Measurements from ENCODE around the gene GPR78.

The GPR78 gene

DNA sequence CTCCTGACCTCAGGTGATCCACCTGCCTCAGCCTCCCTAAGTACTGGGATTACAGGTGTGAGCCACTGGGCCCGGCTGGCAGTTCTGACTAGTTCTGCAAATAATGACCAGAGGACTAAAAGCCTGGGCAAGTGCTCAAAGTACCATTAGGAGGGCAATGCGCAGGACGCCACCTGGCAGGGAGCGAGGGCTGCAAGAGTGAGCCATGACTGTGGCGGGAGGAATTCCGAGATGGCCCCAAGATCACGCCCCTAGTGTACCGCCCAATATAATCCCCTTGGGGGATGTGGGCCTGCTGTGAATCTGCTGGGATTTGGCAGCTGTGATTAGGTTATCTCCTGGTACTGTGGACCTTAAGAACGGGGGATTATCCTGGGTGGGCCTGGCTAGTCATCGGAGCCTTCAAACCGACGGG lies 26.2 kb upstream of the GPR78 start:
- no peaks in the 10 kb centered on the region for H3K4me1 Mint-ChIP-seq
- H3K9me3 Mint-ChIP-seq, result no peaks in the 10 kb centered on the region
- no peak overlapping the region for H3K4me3 Mint-ChIP-seq
- no peaks in the 10 kb centered on the region for H3K27me3 Mint-ChIP-seq
- H3K27ac Mint-ChIP-seq, result no peak overlapping the region
- DNase-seq, result no peak
- no peak for ATAC-seq

DNA sequence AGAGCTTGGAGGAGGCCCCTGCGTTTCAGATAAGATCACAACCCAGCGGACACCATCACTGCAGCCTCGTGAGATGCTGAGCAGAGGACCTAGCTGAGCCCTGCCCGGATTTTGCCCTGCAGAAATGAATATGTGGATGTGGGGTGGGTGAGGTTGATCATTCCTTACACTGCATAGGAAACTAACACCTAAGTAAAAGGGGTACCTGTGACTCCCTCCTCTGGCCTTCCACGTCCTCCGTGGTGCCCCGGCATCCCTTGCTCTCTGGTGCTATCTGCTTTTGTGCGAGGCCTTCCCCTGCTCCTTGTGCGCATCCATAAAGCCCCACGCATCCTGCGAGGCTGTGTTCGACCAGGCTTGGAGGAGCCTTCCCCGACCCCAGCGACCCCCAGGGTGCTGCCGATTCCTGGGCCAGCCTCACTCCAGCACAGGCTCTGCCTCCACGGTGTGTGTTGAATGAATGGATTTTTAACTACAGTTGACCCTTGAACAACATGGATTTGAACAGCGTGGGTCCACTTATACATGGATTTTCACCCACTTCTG lies 25.6 kb upstream of the GPR78 start:
- Mint-ChIP-seq H3K4me3 (no peak overlapping the region), H3K9me3 (no peaks in the 10 kb centered on the region), H3K27me3 (no peaks in the 10 kb centered on the region), H3K4me1 (no peaks in the 10 kb centered on the region), H3K27ac (no peak overlapping the region)
- ATAC-seq (no peak), DNase-seq (no peak)

DNA sequence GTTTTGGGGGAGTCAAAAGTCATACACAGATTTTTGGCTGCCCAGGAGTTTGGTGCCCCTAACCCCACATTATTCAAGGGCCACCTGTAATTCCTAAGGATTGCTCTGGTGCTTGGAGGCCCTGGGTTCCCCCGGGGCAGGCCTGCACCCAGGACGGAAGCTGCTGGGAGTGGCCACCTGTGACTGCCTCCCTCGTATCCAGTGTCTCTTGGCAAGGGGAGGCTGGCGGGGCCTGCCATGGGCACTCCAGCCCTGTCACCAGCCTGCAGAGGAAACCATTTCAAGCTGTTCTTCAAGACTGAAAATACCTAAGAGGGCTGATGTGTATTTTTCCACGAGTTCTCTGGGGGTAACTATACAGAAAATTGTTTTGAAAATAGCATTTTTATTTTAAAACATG lies 24.5 kb upstream of the GPR78 start:
- no peaks in the 10 kb centered on the region for H3K4me1 Mint-ChIP-seq
- H3K27me3 Mint-ChIP-seq, result no peaks in the 10 kb centered on the region
- no peak overlapping the region for H3K27ac Mint-ChIP-seq
- H3K9me3 Mint-ChIP-seq, result no peaks in the 10 kb centered on the region
- DNase-seq, result no peak
- H3K4me3 Mint-ChIP-seq, result no peak overlapping the region
- no peak for ATAC-seq

DNA sequence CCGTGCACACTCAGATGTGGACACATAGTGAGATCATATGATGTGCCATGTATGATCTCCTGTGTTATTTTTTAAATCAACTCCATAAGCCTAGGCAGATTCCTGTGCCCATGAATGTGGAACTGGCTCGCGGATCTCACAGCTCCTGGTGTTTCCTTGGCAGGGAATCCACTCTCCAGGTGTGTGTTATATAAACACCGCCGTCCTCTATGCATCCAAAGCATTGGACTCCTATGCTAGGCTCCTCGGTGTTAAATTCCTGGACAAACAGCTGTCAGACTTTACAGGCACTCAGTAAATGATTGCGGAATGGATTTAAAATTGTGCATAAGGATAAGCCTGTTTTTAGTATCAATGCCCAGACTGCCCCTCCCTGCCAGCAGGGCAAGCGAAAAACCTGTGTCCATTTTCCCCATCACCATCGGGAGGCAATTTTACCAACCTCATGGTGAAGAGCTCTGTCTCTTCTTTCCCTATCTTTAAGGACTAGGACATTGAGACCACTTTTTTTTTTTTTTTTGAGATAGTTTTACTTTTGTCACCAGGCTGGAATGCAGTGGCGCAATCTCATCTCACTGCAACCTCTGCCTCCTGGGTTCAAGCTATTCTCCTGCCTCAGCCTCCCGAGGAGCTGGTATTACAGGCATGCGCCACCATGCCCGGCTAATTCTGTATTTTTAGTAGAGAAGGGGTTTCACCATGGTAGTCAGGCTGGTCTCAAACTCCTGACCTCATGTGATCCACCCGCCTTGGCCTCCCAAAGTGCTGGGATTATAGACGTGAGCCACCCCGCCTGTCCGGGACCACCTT lies 23.6 kb upstream of the GPR78 start:
- ATAC-seq, result no peak
- H3K27ac Mint-ChIP-seq, result no peak overlapping the region
- no peaks in the 10 kb centered on the region for H3K4me1 Mint-ChIP-seq
- no peak for DNase-seq
- H3K4me3 Mint-ChIP-seq, result no peak overlapping the region
- no peaks in the 10 kb centered on the region for H3K9me3 Mint-ChIP-seq
- H3K27me3 Mint-ChIP-seq, result peaks cover 5% of the 10 kb centered on the region

DNA sequence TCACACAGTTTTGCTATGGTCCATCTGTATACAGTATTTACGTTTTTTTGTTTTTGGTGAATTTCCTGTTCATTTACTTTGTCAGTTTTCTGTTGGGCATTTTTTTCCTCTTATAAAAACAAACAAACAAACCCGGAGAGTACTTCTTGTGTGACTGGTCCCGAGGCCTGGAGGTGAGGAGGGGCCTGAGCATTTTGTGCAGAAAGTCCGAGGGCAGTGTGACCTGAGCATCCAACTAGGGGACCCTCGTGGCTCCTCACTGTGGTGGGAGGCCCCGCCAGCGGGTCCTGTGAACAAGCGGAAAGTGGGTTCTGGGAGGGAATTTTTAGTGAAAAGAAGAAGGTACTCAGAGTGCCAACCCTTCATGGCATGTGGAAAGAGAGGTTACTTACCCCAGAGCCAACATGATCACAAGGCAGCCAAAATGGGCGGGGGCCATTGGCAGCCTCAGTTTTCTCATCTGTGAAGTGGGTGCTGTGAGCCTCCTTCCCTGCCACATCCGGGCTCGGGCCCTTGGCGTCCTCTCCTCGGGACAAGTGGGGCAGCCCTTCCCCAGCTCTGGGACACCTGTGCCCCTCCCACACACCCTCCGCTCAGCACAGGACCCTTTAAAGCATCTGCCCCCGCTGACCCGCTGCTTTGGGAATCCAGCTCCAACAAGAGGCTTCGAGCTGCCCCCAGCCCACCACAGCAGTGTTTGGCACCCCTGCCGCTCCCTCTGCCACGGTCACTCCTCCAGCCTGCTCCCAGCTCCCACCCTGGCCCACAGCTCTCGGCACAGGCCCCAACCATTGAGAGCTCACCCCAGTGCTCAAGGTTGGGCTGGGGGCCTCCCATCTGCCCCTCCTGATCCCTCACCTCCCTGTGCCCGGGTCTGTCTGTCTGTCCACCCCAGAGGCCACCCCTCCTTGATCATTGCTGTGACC lies 22.8 kb upstream of the GPR78 start:
- ATAC-seq, result no peak
- DNase-seq, result no peak
- H3K27me3 Mint-ChIP-seq, result peaks cover 11% of the 10 kb centered on the region
- H3K9me3 Mint-ChIP-seq, result no peaks in the 10 kb centered on the region
- H3K4me3 Mint-ChIP-seq, result no peak overlapping the region
- H3K27ac Mint-ChIP-seq, result no peak overlapping the region
- no peaks in the 10 kb centered on the region for H3K4me1 Mint-ChIP-seq

DNA sequence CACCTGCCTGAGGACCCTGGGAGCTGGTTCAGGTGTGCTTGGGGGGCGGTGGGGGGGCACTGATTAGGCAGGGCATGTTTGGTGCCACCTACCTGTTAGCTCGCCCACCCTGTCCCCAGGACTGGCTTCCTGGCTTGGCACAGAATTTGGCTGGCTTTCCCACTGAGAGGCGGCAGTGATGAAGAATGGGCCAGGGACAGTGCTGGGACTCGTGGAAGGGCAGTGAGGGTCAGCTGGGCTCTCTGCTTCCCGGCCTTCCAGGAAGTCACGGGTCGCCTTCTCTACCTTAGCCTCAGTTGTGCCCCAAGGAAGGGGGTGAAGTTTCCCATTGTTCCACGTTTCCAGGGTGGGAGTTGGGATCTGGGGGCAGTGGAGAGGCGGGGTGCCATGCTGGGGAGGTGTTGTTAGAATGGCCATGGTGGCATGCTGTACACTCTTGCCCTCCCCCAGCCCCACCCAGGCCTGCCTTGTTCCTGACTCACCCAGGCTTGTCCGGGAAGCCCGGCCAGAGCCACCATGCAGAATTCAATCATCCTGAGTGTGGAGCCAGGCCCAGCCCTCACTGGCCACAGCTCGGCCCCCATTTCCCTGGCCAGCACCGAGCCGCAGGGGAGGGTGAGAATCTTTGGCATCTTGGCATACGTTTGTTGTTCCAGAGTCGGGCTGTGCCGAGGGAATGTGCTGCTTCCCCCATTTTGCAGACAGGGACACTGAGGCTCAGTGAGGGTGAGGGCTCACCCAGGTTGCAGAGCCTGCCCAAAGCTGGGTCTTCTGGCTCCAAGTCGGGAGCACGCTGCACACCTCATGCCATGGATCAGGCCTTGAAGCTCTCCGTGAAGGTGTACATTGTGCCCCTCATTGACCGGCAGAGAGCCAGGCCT lies 21.9 kb upstream of the GPR78 start:
- Mint-ChIP-seq H3K27ac (no peak overlapping the region), H3K9me3 (no peaks in the 10 kb centered on the region), H3K4me1 (no peaks in the 10 kb centered on the region), H3K27me3 (peaks cover 11% of the 10 kb centered on the region), H3K4me3 (no peak overlapping the region)
- ATAC-seq (no peak), DNase-seq (no peak)

DNA sequence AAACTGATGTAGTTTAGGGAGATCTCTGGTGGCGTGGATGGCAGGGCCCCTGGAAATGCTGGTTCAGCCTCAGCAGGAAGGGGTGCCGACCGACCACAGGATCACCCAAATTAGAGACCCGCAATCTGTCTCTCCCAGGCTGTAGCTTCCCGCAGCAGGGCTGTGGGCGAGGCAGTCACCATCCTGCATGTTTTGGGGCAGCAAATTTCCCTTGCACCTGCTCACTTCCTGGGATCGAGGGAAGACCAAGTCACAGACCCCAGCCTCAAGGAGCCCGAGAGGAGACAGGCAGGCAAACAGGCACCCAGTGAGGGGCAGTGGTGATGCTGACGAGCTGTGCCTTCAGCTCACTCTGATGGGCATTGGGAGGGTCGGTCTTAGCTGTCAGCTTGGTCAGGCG lies 21.2 kb upstream of the GPR78 start:
- no peak overlapping the region for H3K4me3 Mint-ChIP-seq
- H3K27me3 Mint-ChIP-seq, result peaks cover 11% of the 10 kb centered on the region
- ATAC-seq (no peak), DNase-seq (no peak)
- H3K4me1 Mint-ChIP-seq, result no peaks in the 10 kb centered on the region
- no peak overlapping the region for H3K27ac Mint-ChIP-seq
- no peaks in the 10 kb centered on the region for H3K9me3 Mint-ChIP-seq

DNA sequence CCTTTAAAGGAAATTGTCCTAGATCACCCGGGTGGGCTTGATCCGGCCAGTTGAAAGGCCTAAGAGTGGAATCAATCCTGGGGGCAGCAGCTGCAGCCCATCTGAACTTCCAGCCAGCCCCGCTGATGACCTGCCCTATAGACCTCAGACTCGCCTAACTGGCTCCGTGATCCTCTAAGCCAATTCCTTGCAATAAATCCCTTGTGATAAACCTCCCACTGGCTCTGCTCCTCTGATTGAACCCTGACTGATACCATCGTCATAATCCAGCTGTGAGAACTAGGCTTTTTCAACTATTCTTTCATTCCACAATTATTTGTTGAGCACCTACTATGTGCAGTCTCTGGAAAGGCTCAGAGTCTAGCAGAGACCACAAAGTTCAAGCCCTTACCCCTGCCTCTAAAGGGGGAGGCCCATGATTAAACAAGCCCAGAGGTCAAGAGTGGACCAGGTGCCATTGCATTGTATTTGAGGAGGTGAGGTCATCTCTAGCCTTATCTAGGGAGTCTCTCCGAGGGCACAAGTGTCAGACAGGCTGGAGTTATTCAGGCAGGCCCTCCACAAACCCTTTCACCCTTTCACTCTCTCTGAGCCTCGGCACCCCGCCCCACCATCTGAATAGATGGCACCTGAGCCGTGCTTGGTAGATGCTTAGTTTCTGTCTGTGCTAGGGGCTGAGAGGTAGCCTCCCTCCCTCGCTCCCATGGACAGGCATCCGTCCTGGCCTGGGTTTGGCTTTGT lies 20.5 kb upstream of the GPR78 start:
- DNase-seq (no peak), ATAC-seq (no peak)
- Mint-ChIP-seq H3K9me3 (no peaks in the 10 kb centered on the region), H3K4me1 (no peaks in the 10 kb centered on the region), H3K27ac (no peak overlapping the region), H3K27me3 (peaks cover 11% of the 10 kb centered on the region), H3K4me3 (no peak overlapping the region)

DNA sequence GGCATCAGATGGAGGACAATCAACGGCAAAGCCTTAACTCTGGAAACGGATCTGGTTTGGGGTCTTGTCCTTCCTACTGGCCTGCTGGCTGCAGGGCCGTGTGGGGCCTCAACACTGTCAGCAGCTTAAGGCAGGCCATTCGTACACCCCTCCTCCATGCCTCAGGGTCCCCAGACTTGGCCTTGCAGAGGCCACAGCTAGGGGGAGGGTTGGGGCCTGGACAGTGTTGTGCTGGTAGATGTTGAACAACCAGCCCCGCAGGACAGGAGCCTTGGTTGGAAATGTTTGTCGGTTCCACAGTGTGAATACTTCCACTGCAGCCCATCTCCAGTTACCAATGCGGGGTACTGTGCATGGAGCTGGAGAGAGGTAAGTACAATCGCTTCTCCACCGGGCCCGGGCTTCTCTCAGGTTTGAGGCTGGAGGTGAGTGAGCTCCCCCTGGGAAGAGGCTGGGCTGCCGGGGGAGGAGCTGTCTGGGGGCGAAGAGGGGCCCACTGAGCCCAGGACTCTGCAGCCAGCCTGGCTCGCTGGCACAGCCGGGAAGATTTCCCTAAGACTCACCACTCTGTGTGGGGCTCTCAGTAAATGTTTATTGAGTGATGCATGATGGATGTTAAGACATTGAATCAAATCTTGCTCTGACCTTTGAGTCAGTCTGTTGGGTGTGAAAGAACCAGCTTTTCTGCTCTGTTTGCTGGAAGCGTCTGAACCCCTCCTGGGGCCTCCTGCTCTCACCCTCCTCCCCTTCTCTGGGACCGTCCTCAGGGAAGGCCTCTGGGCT lies 19.7 kb upstream of the GPR78 start:
- no peak for DNase-seq
- peaks cover 11% of the 10 kb centered on the region for H3K27me3 Mint-ChIP-seq
- no peak for ATAC-seq
- no peak overlapping the region for H3K4me3 Mint-ChIP-seq
- H3K4me1 Mint-ChIP-seq, result no peaks in the 10 kb centered on the region
- no peak overlapping the region for H3K27ac Mint-ChIP-seq
- no peaks in the 10 kb centered on the region for H3K9me3 Mint-ChIP-seq

DNA sequence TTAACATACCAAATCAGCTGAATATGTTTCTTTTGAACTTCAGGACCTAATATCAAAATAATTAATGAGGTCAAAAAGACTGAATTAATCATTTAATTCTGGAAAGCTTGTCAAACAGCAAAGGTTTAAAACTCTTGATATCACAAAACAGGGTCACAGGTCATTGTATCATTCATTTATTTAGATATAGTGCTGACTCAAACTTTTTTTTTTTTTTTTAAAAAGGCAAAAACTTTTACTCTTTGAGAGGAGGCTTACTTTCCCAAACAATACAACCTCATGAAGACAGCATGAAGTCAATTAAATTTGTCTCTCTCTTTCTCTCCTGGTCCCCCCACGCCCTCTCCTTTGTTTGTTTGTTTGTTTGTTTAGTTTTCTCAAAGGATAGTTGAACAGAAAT lies 15.6 kb upstream of the GPR78 start:
- Mint-ChIP-seq H3K4me1 (no peaks in the 10 kb centered on the region), H3K4me3 (no peak overlapping the region), H3K27ac (no peak overlapping the region), H3K27me3 (peaks cover 23% of the 10 kb centered on the region), H3K9me3 (no peaks in the 10 kb centered on the region)
- no peak for DNase-seq
- no peak for ATAC-seq

DNA sequence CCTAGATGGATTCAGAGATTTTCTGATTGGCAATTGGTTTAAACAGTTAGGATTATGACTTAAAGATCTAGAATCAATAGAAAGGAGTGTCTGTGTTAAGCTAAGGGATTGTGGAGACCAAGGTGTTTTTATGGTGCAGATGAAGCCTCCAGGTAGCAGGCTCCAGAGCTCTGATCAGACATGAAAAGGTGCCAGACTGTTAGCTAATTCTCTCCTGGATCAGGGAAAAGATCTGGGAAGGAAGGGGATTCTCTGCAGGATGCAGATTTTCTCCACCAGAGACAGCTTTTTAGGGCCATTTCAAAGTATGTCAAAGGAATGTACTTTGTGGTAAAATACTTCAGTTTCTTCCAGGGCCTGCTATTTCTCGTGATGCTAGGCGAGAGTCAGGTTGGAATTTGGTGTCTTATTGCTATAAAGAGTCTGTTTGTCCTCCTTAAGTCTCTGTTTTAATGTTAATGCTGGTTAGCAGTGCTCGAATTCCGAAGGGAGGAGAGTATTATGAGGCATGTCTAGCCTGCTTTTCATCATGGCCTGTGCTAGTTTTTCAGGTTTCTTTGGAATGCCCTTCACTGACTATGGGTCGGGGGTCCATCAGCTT lies 12.0 kb upstream of the GPR78 start:
- Mint-ChIP-seq H3K4me1 (no peaks in the 10 kb centered on the region), H3K27ac (no peak overlapping the region), H3K4me3 (no peak overlapping the region), H3K27me3 (peaks cover 11% of the 10 kb centered on the region), H3K9me3 (no peaks in the 10 kb centered on the region)
- ATAC-seq, result no peak
- no peak for DNase-seq

DNA sequence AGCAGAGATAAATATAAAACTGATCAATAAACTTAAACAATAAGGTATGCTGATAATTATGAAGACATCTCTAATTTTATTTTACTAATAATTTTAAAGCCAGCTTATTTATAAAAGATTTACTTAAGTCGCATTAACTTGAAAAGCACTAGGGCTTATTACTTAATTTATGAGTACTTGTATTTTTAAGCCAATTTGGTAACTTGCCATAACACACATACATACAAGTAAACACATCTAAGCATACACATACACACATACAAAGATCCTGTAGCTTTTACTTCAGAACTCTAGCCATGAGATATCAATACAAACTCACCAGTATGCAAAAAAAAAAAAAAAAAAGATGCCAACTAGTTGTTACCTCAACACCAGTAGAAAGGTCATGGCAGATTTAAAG lies 10.0 kb upstream of the GPR78 start:
- ATAC-seq, result no peak
- Mint-ChIP-seq H3K4me1 (no peaks in the 10 kb centered on the region), H3K9me3 (no peaks in the 10 kb centered on the region), H3K27ac (no peak overlapping the region), H3K4me3 (no peak overlapping the region), H3K27me3 (peaks cover 11% of the 10 kb centered on the region)
- no peak for DNase-seq

DNA sequence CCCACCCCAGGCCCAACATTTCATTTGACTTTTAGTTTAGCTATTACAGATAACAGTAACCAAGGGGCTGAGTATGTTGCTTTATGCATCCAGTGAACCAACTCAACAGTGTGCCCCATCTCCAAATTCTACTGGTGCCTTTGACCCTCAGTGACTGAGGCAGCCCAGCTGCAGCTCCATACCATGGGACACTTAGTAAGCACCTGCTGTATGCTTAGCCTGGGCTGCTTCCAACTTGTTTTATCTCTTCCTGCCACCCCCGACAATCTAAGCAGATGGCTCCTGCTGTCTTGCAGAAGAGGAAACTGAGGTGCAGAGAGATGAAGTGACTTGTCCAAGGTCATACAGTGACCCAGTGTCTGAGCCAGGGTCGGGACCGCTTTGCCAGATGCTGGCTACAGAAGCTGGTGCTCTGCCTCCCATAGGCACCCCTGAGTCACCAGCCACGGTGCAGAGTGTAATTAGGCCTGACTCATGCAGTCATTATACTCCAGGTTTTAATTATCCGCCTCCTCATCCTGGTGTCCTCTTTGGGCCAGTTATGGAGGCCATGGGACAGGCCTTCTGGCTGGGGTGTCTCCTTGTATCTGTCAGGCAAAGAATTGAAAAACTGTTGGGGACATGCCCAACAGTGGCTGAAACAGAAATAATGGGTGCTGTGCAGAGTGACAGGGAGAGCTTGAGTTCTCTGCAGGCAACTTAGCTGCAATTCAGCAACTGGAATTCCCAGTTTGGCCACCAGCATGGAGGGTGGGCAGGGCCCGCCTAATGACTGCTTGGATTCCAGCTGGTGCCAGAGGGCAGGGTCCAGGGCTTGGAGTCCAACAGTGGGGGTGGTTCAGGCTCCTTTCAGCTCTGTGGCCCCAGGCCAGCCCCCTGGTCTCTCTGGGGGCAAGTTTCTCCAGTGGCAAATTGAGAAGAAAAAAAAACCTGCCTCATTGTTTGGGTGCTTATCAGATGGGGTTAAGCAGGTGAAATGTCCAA lies 8.2 kb upstream of the GPR78 start:
- no peak overlapping the region for H3K4me3 Mint-ChIP-seq
- H3K9me3 Mint-ChIP-seq, result no peaks in the 10 kb centered on the region
- peak overlapping the region in 1 of 2 donors; percentile 9 for H3K27ac Mint-ChIP-seq
- no peak for ATAC-seq
- H3K27me3 Mint-ChIP-seq, result peaks cover 7% of the 10 kb centered on the region
- DNase-seq, result no peak
- H3K4me1 Mint-ChIP-seq, result no peaks in the 10 kb centered on the region

Data from stimulated activated naive CD8-positive, alpha-beta T cell treated with anti-CD3 and anti-CD28 coated beads, Interleukin-15, amount 100 ng/mL, for 72 hours (primary cell).